Eye (tissue), 1 donor: ENCODE results near the gene TRAM2.

Source experiments
- DNase-seq: peaks from one replicate; pipeline ENCODE4 v3.0.0-alpha.2; 2015

TRAM2 gene

DNA sequence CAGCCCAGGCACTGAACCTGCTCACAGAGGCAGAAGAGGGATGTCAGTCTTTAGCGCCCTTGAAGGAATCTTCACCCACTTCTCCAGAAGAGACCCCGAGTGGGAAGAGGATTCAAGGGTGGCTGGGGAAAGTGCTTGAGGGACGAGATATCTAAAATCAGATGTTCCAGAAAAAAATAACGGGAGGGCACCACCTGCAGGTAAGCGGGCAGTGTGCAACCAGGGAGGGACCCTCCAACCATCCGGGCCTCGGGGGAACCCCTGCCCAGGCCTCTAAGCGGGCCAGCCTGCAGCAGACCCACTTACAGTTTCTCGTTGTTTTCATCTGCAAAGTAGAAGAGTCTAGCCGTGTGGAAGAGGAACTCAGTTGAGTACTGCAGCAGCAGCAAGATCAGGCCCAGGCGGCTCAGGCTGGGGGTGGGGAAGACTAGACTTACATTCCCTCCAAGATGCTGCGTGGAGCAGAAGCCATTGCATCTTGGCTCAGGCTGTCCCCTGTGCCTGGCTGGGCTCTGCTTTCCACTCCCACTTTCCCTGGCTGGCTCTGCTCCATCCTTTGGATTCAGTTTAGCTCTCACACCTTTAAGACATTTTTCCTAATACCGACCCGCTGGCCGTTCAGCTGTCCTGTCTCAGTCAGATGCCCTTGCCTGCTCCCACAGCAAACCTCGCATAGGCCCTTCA, 71.0 kb downstream of the TRAM2 start:
- no peak for DNase-seq

DNA sequence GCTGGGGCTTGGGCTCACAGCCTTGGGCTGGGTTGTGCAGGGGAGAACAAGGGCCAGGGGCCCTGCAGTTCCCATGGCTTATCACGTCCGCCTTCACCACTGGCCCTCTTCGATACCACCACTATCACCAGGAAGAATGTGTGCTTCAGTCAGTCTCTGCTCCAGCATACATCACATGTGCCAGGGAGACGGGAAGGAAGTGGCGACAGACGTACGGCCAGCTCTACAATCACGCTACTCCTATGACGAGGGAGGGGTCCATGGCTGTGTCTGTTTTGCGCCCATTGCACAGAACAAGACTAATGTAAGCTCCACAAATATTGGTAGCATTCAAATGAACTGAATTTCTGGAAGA, 72.1 kb downstream of the TRAM2 start:
- no peak for DNase-seq

- no peak for DNase-seq
Observed at GRCh38 chr6:52503851-52504781, 72.7 kb downstream of the TRAM2 start.

GRCh38 chr6:52503323-52503747, 73.5 kb downstream of the TRAM2 start:
- peak; percentile 42 for DNase-seq

GRCh38 chr6:52502306-52503029, 74.4 kb downstream of the TRAM2 start:
- DNase-seq = no peak

DNA sequence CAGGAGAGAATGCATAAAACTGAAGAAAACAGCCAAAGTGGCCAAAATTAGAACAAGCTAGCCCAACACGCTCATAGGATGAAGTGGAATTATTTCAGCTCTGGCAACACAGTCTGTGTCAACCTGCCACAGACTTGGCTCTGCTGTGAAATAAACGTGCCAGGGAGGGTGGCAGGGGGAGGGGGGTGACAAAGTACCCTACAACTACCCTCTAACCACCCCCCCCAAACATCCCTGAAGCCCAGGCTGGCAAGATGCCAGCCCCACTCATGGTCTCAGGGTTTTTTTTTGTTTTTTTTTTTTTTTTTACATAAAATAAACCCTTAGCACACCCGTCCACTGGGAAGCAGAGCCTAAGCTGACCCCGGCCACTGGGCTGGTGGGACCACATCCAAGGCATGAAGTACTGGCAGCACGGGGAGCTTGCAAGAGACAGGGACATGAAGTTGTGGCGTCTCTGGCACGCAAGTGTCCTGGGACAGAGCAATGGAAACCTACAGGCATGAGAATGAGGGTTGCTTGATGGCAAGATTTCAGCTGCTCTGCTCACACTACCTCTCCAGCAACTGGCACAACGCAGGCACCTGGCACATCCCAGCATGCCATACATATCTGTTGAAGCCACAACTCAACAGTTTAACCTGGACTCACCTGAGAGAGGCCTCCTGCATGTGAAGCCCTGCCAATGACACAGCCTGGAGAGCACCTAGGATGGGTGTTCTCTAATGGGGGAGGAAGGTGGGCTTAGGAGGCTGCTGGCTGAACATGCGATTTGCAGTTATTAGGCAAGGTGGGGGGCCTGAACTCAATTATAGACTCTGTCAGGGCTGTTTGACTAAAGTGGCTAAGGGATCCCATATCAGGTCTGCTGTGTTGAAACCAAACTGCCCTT, 76.4 kb downstream of the TRAM2 start:
- DNase-seq = no peak

GRCh38 chr6:52499681-52500236, 77.1 kb downstream of the TRAM2 start:
- no peak for DNase-seq

DNA sequence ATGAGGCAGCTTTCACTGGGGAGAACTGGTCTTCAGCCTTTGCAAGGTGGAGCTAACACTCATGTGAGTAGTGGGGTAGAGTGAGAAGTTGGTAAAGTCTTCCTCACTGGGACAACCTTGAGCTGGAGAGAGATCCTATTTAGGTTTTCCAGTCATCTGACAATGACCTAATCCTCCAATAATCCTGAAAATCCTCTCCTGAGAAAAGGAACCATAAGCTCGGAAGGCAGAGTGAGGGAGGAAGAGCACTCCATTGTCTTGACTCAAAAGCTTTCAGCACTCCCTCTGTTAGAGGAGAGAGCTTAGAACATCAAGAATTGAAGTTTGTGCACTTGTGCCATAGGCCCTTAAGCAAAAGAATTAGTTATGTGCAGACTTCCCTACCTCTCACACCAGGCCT, 77.8 kb downstream of the TRAM2 start:
- no peak for DNase-seq

DNA sequence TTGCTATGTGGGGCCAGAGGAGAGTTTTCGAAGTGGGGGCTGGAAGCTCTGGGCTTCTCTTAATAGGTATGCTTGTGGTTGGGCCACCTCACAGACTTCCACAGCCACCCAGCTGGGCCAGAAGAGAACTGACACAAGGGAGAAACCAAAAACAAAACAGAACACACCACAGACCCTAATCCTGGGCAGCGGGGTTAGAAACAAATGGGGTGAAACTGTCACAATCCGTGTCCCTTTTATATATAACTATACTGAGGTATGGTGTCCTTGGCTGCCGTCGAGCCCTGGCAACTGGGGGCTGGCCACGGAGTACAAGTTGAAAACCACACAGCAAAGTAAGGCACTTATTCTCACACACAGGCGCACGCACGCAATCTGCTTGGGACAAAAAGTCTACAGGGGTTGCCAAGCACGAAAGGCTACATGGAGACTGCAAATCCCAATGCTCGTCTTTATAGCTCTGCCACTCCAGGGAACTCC, 78.3 kb downstream of the TRAM2 start:
- no peak for DNase-seq

- no peak for DNase-seq
Observed at GRCh38 chr6:52497652-52498408, 79.0 kb downstream of the TRAM2 start.

DNA sequence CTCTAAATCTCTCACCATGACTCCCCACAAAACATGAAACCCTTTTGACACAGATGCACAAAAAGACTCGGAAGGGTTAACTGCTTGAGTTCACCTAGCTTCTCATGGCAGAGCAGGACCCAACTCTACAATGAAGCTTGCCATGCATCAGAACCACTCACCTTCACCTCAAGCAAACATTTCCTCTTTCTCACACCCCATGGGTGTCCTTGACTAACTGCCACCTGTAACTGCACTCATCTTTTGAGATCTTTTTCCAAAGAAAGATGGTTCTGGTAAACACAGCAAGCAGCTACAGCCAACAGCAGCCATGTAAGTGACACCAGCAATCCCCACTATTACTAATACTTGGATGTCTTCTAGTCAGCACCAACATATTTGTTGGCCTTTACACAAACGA, 80.2 kb downstream of the TRAM2 start:
- DNase-seq = no peak

- DNase-seq = no peak
Observed at GRCh38 chr6:52495922-52496321, 80.9 kb downstream of the TRAM2 start.

DNA sequence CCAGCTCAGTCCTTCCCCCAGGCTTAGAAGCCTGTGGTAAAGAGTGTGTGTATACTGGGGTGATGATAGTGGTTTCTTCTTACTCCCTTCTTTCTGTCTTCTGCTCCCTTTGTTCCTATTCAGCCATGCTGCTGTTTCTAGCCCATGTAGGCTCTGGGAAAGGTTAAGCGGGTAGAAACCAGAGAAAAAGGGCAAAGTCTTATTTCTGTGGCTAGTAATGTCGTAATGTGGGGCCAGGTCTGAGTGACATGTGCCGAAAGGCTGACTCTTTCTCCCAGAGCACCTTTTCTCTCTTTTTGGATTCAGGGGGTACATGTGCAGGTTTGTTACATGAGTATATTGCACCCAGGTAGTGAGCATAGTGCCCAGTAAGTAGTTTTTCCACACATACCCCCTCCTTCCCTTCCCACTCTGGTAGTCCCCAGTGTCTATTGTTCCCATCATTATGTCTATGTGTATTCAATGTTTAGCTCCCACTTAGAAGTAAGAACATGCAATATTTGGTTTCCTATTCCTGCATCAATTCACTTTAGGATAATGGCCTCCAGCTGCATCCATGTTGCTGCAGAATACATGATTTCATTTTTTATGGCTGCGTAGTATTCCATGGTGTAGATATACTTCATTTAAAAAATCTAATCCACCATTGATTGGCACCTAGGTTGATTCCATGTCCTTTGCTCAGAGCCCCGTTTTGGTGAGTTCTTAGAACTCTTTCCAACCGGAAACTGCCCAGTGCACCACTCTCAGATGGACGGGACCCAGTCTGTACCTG, 82.4 kb downstream of the TRAM2 start:
- DNase-seq = no peak

- DNase-seq = no peak
Observed at GRCh38 chr6:52493669-52494068, 83.2 kb downstream of the TRAM2 start.

- no peak for DNase-seq
Observed at GRCh38 chr6:52491203-52492069, 85.4 kb downstream of the TRAM2 start.

DNA sequence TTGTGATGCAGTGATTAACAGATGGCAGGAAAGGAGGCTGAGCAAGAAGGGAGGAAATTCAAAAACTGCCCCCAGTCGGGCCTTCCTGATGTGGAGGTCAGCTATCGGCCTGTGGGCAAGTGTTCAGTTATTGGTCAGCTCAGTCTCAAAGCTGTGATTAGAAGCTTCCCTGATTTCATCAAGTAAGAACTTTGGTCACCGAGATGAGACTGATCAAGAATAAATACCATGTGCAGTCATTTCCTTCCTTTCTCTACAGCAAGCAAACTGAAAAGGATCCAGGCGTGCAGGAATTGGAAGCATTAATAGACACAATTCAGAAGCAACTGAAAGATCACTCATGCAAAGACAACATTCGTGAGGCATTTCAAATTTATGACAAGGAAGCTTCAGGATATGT, 87.0 kb downstream of the TRAM2 start:
- no peak for DNase-seq

- no peak for DNase-seq
Observed at GRCh38 chr6:52483671-52484003, 93.2 kb downstream of the TRAM2 start.

DNA sequence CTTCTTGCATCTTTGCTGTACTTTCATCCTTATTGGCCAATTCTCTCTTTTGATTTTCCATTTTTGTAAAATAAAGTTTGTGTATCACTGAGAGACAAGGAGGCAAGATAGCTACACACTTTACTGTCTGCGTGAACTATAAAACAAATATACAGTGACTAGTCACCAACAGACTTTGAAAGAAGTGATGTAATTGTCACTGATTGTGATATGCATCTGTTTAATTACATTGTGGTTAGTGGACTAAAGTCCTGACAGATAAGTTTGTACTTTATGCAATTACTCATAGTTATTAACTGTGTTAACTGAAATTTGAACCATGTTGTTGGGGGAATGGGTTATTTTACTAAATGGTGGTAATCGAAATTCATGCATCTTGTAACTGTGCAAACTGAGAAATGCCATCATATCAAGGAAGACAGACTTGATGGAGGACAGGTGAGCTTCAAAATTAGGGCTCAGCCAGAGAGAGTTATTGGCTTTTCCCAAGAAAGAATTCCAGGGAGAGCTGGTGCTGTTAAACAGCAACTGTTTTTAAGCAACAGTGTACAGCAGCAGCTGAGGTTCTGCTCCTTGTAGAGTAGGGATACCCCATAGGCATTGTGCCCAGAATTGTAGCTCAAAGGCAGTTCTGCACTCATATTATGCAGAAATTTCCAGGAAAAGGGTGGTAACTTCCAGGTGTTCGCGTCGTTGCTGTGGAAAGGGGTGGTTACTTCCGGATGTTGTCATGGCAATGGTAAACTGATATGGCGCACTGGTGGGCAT, 93.8 kb downstream of the TRAM2 start:
- DNase-seq = no peak

- DNase-seq = no peak
Observed at GRCh38 chr6:52475307-52475706, 101.6 kb downstream of the TRAM2 start.
